IMR-90 (cell line): ENCODE data around the gene MAB21L1. TPM values are rescaled to one million over a fixed set of nuclear protein-coding genes. Genes with fewer than 3 reads are reported as not detected.

ENCODE experiments used
- ATAC-seq: fragments of 200-7000 bp; cut with Tn5 transposase; 2 replicates; pipeline ENCODE4 v1.9.1; 2020; ENCODE audit warnings: low read depth, mild to moderate bottlenecking, moderate library complexity
- BruUV-seq: library from RNA; stranded (reverse); fragments of 400-500 nt; replicated peaks from 2 replicates; lab custom pipeline; 2021; lab: Mats Ljungman, UMichigan
- CTCF ChIA-PET: fragments of 300-600 bp; formaldehyde crosslinking; extraction: SDS; loops from one replicate; lab custom pipeline; 2021; ENCODE audit warnings: antibody characterized with exemption; lab: Yijun Ruan, JAX
- POLR2A ChIA-PET: fragments of 300-600 bp; sonication (Branson Sonifier 250); formaldehyde crosslinking; loops from one replicate; lab custom pipeline; 2022; ENCODE audit warnings: antibody characterized with exemption; ENCODE audit not compliant: unreplicated experiment; lab: Charles Lee
- DNase-seq: peaks from one replicate; pipeline ENCODE4 v3.0.0; 2013
- H2AFZ ChIP-seq: replicated peaks from 2 replicates; pipeline ENCODE3; 2013; ENCODE audit warnings: low read length, mild to moderate bottlenecking; ENCODE audit not compliant: poor library complexity
- H2AK5ac ChIP-seq: 2 replicates; pipeline ENCODE4 v1.6.1; 2013; ENCODE audit warnings: low read depth, low read length, inconsistent platforms
- H2AK9ac ChIP-seq: replicated peaks from 2 replicates; pipeline ENCODE3; 2013; ENCODE audit warnings: mild to moderate bottlenecking, low read depth, low read length, moderate library complexity; ENCODE audit not compliant: poor library complexity
- H2BK120ac ChIP-seq: 2 replicates; pipeline ENCODE4 v1.6.1; 2013; ENCODE audit warnings: low read depth, low read length, inconsistent platforms
- H2BK15ac ChIP-seq: 3 replicates; pipeline ENCODE4 v1.6.1; 2013; ENCODE audit warnings: low read depth, low read length, inconsistent platforms
- H2BK20ac ChIP-seq: 2 replicates; pipeline ENCODE4 v1.6.1; 2013; ENCODE audit warnings: low read depth, mild to moderate bottlenecking, inconsistent platforms, low read length, moderate library complexity
- H2BK5ac ChIP-seq: 2 replicates; pipeline ENCODE4 v1.6.1; 2013; ENCODE audit warnings: mild to moderate bottlenecking, low read depth, low read length, inconsistent platforms; ENCODE audit not compliant: poor library complexity, severe bottlenecking
- H3K14ac ChIP-seq: replicated peaks from 2 replicates; pipeline ENCODE4 v1.6.1; 2013; ENCODE audit warnings: low read depth, low read length, inconsistent platforms
- H3K18ac ChIP-seq: 2 replicates; pipeline ENCODE4 v1.6.1; 2013; ENCODE audit warnings: low read depth, low read length, control low read depth
- H3K23ac ChIP-seq: 2 replicates; pipeline ENCODE4 v1.6.1; 2013; ENCODE audit warnings: low read depth, low read length, inconsistent platforms
- H3K27ac ChIP-seq: 2 replicates; pipeline ENCODE4 v1.5.1; 2013; ENCODE audit warnings: mild to moderate bottlenecking, control low read depth, low read length; ENCODE audit not compliant: insufficient read depth
- H3K27me3 ChIP-seq: 2 replicates; pipeline ENCODE4 v1.6.1; 2013; ENCODE audit warnings: low read length; ENCODE audit not compliant: control insufficient read depth, insufficient read depth
- H3K36me3 ChIP-seq: 2 replicates; pipeline ENCODE4 v1.6.1; 2013; ENCODE audit warnings: low read length, mixed read lengths; ENCODE audit not compliant: control insufficient read depth, insufficient read depth
- H3K4ac ChIP-seq: 2 replicates; pipeline ENCODE4 v1.6.1; 2013; ENCODE audit warnings: low read depth, low read length, inconsistent platforms
- H3K4me1 ChIP-seq: 2 replicates; pipeline ENCODE4 v1.6.1; 2013; ENCODE audit warnings: low read length, mixed read lengths; ENCODE audit not compliant: control insufficient read depth, insufficient read depth
- H3K4me2 ChIP-seq: 2 replicates; pipeline ENCODE4 v1.6.1; 2013; ENCODE audit warnings: low read depth, mild to moderate bottlenecking, control low read depth, low read length, moderate library complexity
- H3K4me3 ChIP-seq: 2 replicates; pipeline ENCODE4 v1.5.1; 2013; ENCODE audit warnings: low read depth, mild to moderate bottlenecking, control low read depth, low read length, moderate library complexity; ENCODE audit not compliant: insufficient read depth
- H3K56ac ChIP-seq: 2 replicates; pipeline ENCODE4 v1.6.1; 2013; ENCODE audit warnings: low read length, inconsistent platforms; ENCODE audit not compliant: insufficient read depth; ENCODE audit errors: extremely low read depth
- H3K79me1 ChIP-seq, 2 experiments: 2 replicates each; pipeline ENCODE4 v1.6.1; 2013; ENCODE audit warnings: low read length in 2 of 2, inconsistent platforms in 1 of 2, low read depth in 1 of 2
- H3K9ac ChIP-seq: 2 replicates; pipeline ENCODE4 v1.6.1; 2013; ENCODE audit warnings: low read depth, low read length, control low read depth
- H3K9me1 ChIP-seq: 2 replicates; pipeline ENCODE4 v1.6.1; 2013; ENCODE audit warnings: low read length, inconsistent platforms; ENCODE audit not compliant: insufficient read depth
- H3K9me3 ChIP-seq: 2 replicates; pipeline ENCODE4 v1.6.1; 2013; ENCODE audit warnings: low read length; ENCODE audit not compliant: control insufficient read depth, insufficient read depth
- H4K20me1 ChIP-seq: 2 replicates; pipeline ENCODE4 v1.6.1; 2013; ENCODE audit warnings: low read length, inconsistent platforms; ENCODE audit not compliant: insufficient read depth
- H4K5ac ChIP-seq: 2 replicates; pipeline ENCODE4 v1.6.1; 2013; ENCODE audit warnings: mild to moderate bottlenecking, low read depth, low read length, control low read depth
- H4K8ac ChIP-seq, 2 experiments: 2 replicates each; pipeline ENCODE4 v1.6.1; 2013; ENCODE audit warnings: low read depth in 2 of 2, low read length in 2 of 2, control low read depth in 1 of 2, inconsistent platforms in 1 of 2
- H4K91ac ChIP-seq: 2 replicates; pipeline ENCODE4 v1.6.1; 2013; ENCODE audit warnings: low read depth, low read length, inconsistent platforms; ENCODE audit not compliant: insufficient read depth
- BHLHE40 ChIP-seq: fragments of 150-350 bp; IDR thresholded peaks from 2 replicates; pipeline ENCODE4 v1.6.1; 2016; ENCODE audit warnings: mild to moderate bottlenecking, low read depth, low read length
- CEBPB ChIP-seq: IDR thresholded peaks from 2 replicates; pipeline ENCODE4 v1.6.1; 2012; ENCODE audit warnings: low read depth, low read length, improper control_type of control experiment
- CHD1 ChIP-seq: IDR thresholded peaks from 2 replicates; pipeline ENCODE4 v1.6.1; 2012; ENCODE audit warnings: low read depth, low read length, improper control_type of control experiment
- CTCF ChIP-seq: conservative IDR thresholded peaks from 2 replicates; pipeline ENCODE4 v1.5.1; 2012; ENCODE audit warnings: mild to moderate bottlenecking, low read depth, low read length, improper control_type of control experiment
- FOS ChIP-seq: fragments of 150-350 bp; IDR thresholded peaks from 2 replicates; pipeline ENCODE4 v1.6.1; 2016; ENCODE audit warnings: low read depth, low read length
- MAFK ChIP-seq: IDR thresholded peaks from 2 replicates; pipeline ENCODE4 v1.6.1; 2012; ENCODE audit warnings: low read depth, low read length, improper control_type of control experiment
- MAZ ChIP-seq: IDR thresholded peaks from 2 replicates; pipeline ENCODE4 v1.6.1; 2012; ENCODE audit warnings: low read depth, mild to moderate bottlenecking, low read length, improper control_type of control experiment, moderate library complexity, borderline replicate concordance
- MXI1 ChIP-seq: IDR thresholded peaks from 2 replicates; pipeline ENCODE4 v1.6.1; 2012; ENCODE audit warnings: low read depth, mild to moderate bottlenecking, low read length, moderate library complexity, borderline replicate concordance
- NFE2L2 ChIP-seq: fragments of 150-350 bp; IDR thresholded peaks from 2 replicates; pipeline ENCODE4 v1.6.1; 2016; ENCODE audit warnings: low read depth, mild to moderate bottlenecking, low read length
- POLR2A ChIP-seq: IDR thresholded peaks from 2 replicates; pipeline ENCODE4 v1.6.1; 2012; ENCODE audit warnings: mild to moderate bottlenecking, low read depth, low read length
- RAD21 ChIP-seq: IDR thresholded peaks from 2 replicates; pipeline ENCODE4 v1.6.1; 2012; ENCODE audit warnings: low read length, improper control_type of control experiment
- RCOR1 ChIP-seq: IDR thresholded peaks from 2 replicates; pipeline ENCODE4 v1.6.1; 2012; ENCODE audit warnings: mild to moderate bottlenecking, low read length, improper control_type of control experiment; ENCODE audit not compliant: insufficient replicate concordance
- RFX5 ChIP-seq: IDR thresholded peaks from 2 replicates; pipeline ENCODE4 v1.8.0; 2012; ENCODE audit warnings: low read depth, mild to moderate bottlenecking, low read length, moderate library complexity
- SMC3 ChIP-seq: fragments of 150-350 bp; IDR thresholded peaks from 2 replicates; pipeline ENCODE4 v1.6.1; 2016; ENCODE audit warnings: low read depth, mild to moderate bottlenecking, antibody characterized with exemption, low read length, moderate library complexity
- USF2 ChIP-seq: fragments of 150-350 bp; IDR thresholded peaks from 2 replicates; pipeline ENCODE4 v1.6.1; 2017; ENCODE audit warnings: mild to moderate bottlenecking, antibody characterized with exemption, low read length, low read depth
- WGBS, 2 experiments: methylation state at CpG; one replicate each; pipeline versions ENCODE4 v1.1.5 to v1.1.7; 2013; ENCODE audit warnings: missing lambda C conversion rate in 2 of 2; ENCODE audit not compliant: insufficient read length in 1 of 2; ENCODE audit errors: extremely low coverage in 2 of 2; 5-methylcytosine and 5-hydroxymethylcytosine counted together
- dilution Hi-C: fragments of 300-500 bp; cut with HindIII; formaldehyde crosslinking; loops from one replicate; pipeline ENCODE4 v1.14.3; 2018; ENCODE audit warnings: low sequenced_read_pairs; ENCODE audit not compliant: unreplicated experiment
- in situ Hi-C: fragments of 300-500 bp; cut with MboI; formaldehyde crosslinking; loops from 3 replicates; pipeline ENCODE4 v1.14.3; 2019; ENCODE audit warnings: low sequenced_read_pairs, inconsistent platforms, mixed read lengths
- intact Hi-C: fragments of 100-400 bp; cut with micrococcal nuclease; formaldehyde crosslinking; loops from 2 replicates; pipeline ENCODE4 v1.10.0; 2022
- polyA plus RNA-seq, 3 experiments: library from polyadenylated mRNA; depleted of rRNA; stranded (reverse); fragments of >200 nt; gene quantifications; 2 replicates each; pipeline ENCODE4 v1.2.3, GENCODE V29; 2012; ENCODE audit warnings: low replicate concordance in 1 of 3
- total RNA-seq: library from RNA; depleted of rRNA; stranded (reverse); fragments of >200 nt; gene quantifications from 2 replicates; pipeline ENCODE4 v1.2.3, GENCODE V29; 2012
- TF ChIP-seq, protein P1 (sequence below): fragments of 150-350 bp; IDR thresholded peaks from 2 replicates; pipeline ENCODE4 v1.6.1; 2016; ENCODE audit warnings: low read depth, mild to moderate bottlenecking, low read length, moderate library complexity, borderline replicate concordance

The MAB21L1 gene
- total and polyA plus RNA-seq, 2 of the 4 experiments (the other 2 are of a cell fraction), result 0.53 to 0.72 TPM

DNA sequence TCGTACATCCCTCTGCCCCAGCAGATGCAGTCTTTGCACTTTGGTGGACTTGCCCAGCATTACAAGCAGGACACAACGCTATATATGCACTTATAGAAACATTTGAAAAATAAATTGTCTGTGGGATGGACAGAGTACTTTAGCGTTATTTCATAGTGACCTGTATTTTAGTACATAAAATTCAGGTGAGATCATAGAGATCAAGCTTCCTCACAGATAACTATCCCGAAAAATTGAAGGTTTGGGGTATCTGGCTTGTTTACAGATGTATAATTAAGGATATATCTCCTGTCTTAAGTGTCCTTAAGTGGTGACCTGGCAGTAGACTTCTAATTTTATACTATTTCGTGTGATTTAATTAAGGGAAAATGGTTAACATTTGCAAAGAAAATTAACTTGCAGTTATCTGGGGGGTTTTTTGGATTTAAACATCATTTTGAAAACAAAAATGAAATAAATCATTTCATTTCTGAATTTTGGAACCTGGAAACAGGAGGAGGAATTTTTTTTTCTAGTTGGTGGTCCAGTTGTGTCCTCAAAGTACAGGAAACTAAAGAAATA is 977 bp upstream of the MAB21L1 start:
- DNase-seq, result no peak
- H2AFZ ChIP-seq, result no peak overlapping the region
- CTCF ChIA-PET, result interaction anchor here (0.6 kb wide), 1 partner anchor 452 kb away, joined by 5 read pairs; no protein-coding TSS in a partner anchor
- no CpG with 5 or more reads among the region's 5 CpGs for WGBS, 2 experiments
- H4K8ac ChIP-seq, result no peak overlapping the region
- H3K27me3 ChIP-seq, result peaks cover 42% of the 10 kb centered on the region
- no peaks in the 10 kb centered on the region for H3K36me3 ChIP-seq
- H3K18ac ChIP-seq, result no peak overlapping the region
- TF ChIP-seq MAZ, result no peak
- TF ChIP-seq CHD1, result no peak
- no peak for TF ChIP-seq BHLHE40
- no peak for TF ChIP-seq POLR2A
- no peak for TF ChIP-seq SMC3
- TF ChIP-seq CEBPB, result no peak
- TF ChIP-seq NFE2L2, result no peak
- TF ChIP-seq CTCF, result no peak
- TF ChIP-seq RCOR1, result no peak
- TF ChIP-seq USF2, result no peak
- no peak for TF ChIP-seq MAFK
- no peak for TF ChIP-seq FOS
- no peak for TF ChIP-seq RAD21
- TF ChIP-seq RFX5, result no peak
- TF ChIP-seq, protein P1, sequence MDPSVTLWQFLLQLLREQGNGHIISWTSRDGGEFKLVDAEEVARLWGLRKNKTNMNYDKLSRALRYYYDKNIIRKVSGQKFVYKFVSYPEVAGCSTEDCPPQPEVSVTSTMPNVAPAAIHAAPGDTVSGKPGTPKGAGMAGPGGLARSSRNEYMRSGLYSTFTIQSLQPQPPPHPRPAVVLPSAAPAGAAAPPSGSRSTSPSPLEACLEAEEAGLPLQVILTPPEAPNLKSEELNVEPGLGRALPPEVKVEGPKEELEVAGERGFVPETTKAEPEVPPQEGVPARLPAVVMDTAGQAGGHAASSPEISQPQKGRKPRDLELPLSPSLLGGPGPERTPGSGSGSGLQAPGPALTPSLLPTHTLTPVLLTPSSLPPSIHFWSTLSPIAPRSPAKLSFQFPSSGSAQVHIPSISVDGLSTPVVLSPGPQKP, result no peak
- no peak for TF ChIP-seq MXI1
- H3K4ac ChIP-seq, result no peak overlapping the region
- in situ Hi-C loops, result no loop called here
- H4K20me1 ChIP-seq, result no peaks in the 10 kb centered on the region
- H3K9ac ChIP-seq, result no peak overlapping the region
- H2BK15ac ChIP-seq, result no peak overlapping the region
- H3K4me2 ChIP-seq, result no peak overlapping the region
- ATAC-seq, result no peak
- no peaks in the 10 kb centered on the region for H3K9me3 ChIP-seq
- no peak overlapping the region for H3K4me3 ChIP-seq
- H3K14ac ChIP-seq, result no peak overlapping the region
- dilution Hi-C loops, result no loop called here
- POLR2A ChIA-PET, result no interaction called here
- intact Hi-C loops, result loop anchor here (5.0 to 10.0 kb wide), 3 partner anchors 247 to 477 kb away; no protein-coding TSS in a partner anchor
- no peak overlapping the region for H2AK9ac ChIP-seq
- H3K4me1 ChIP-seq, result no peaks in the 10 kb centered on the region
- H2BK20ac ChIP-seq, result no peak overlapping the region
- no peak overlapping the region for H4K91ac ChIP-seq
- no peak overlapping the region for H3K27ac ChIP-seq
- BruUV-seq, result no TSS peak
- no peak overlapping the region for H3K56ac ChIP-seq
- no peak overlapping the region for H2AK5ac ChIP-seq
- no peaks in the 10 kb centered on the region for H3K79me1 ChIP-seq
- no peak overlapping the region for H2BK120ac ChIP-seq
- no peak overlapping the region for H4K5ac ChIP-seq
- no peak overlapping the region for H3K23ac ChIP-seq
- H2BK5ac ChIP-seq, result no peak overlapping the region
- H3K9me1 ChIP-seq, result no peaks in the 10 kb centered on the region
